Natural killer cell (primary cell): ENCODE results near the gene TTLL6. TPM values are rescaled to one million over a fixed set of nuclear protein-coding genes. Genes with fewer than 3 reads are reported as not detected.
"Not testable (repeated sequence)": the region's sequence is repeated elsewhere in the genome, so short reads cannot be mapped to it uniquely, and the experiment has no call there.

ENCODE experiments used
- ATAC-seq, 3 donors: fragments of 150-1000 bp in 2 of 3; fragments of 200-7000 bp in 1 of 3; cut with Tn5 transposase; 1 replicate in 1 of 3; 2 replicates in 2 of 3; pipeline ENCODE4 v1.10.0; 2021; ENCODE audit warnings: mild to moderate bottlenecking in 2 of 3, moderate library complexity in 2 of 3
- DNase-seq, 2 donors: peaks; one replicate each; pipeline versions ENCODE4 v3.0.0 to v3.0.0-alpha.2; 2013 to 2021; ENCODE audit warnings: mixed read lengths in 1 of 2
- H3K27ac ChIP-seq: one replicate; pipeline ENCODE4 v1.5.1; 2013; ENCODE audit warnings: mild to moderate bottlenecking, low read length
- H3K27me3 ChIP-seq: one replicate; pipeline ENCODE4 v1.6.1; 2013; ENCODE audit warnings: low read length; ENCODE audit not compliant: control insufficient read depth, insufficient read depth
- H3K36me3 ChIP-seq: one replicate; pipeline ENCODE4 v1.6.1; 2013; ENCODE audit warnings: low read length; ENCODE audit not compliant: control insufficient read depth, insufficient read depth
- H3K4me1 ChIP-seq: one replicate; pipeline ENCODE4 v1.6.1; 2013; ENCODE audit warnings: low read length; ENCODE audit not compliant: control insufficient read depth, insufficient read depth
- H3K4me3 ChIP-seq: one replicate; pipeline ENCODE4 v1.5.1; 2013; ENCODE audit warnings: low read length
- H3K9me3 ChIP-seq: one replicate; pipeline ENCODE4 v1.6.1; 2013; ENCODE audit warnings: low read length; ENCODE audit not compliant: control insufficient read depth, insufficient read depth
- H3K27ac Mint-ChIP-seq, 2 donors: one replicate each; pipeline ENCODE4 v1.8.0; 2022; ENCODE audit warnings: mild to moderate bottlenecking in 2 of 2, mixed read lengths in 2 of 2, moderate library complexity in 1 of 2
- H3K27me3 Mint-ChIP-seq, 2 donors: one replicate each; pipeline ENCODE4 v1.8.0; 2022; ENCODE audit warnings: low read depth in 2 of 2, mixed read lengths in 2 of 2
- H3K36me3 Mint-ChIP-seq: one replicate; pipeline ENCODE4 v1.8.0; 2022; ENCODE audit warnings: mixed read lengths
- H3K4me1 Mint-ChIP-seq, 2 donors: one replicate each; pipeline ENCODE4 v1.8.0; 2022; ENCODE audit warnings: mixed read lengths in 2 of 2
- H3K4me3 Mint-ChIP-seq: one replicate; pipeline ENCODE4 v1.8.0; 2022; ENCODE audit warnings: mild to moderate bottlenecking, moderate library complexity, mixed read lengths
- H3K9me3 Mint-ChIP-seq, 2 donors: one replicate each; pipeline ENCODE4 v1.8.0; 2022; ENCODE audit warnings: mixed read lengths in 2 of 2
- WGBS: methylation state at CpG from one replicate; pipeline ENCODE4 v1.1.7; 2013; ENCODE audit warnings: missing lambda C conversion rate; ENCODE audit not compliant: insufficient coverage; 5-methylcytosine and 5-hydroxymethylcytosine counted together
- intact Hi-C: fragments of 100-400 bp; cut with micrococcal nuclease; formaldehyde crosslinking; loops from one replicate; pipeline ENCODE4 v1.14.2; 2022
- total RNA-seq, 4 donors: library from RNA; stranded (reverse); fragments of 120-200 nt in 1 of 4; gene quantifications; one replicate each; pipeline versions ENCODE4 v1.2.3 to v1.2.4, GENCODE V29; 2013 to 2022
- TF ChIP-seq, protein P1 (sequence below): fragments of 200-600 bp; IDR thresholded peaks from one replicate; pipeline ENCODE4 v1.8.0; 2022; ENCODE audit warnings: antibody characterized with exemption

The TTLL6 gene
- total RNA-seq, 3 donors from 2014 or later (not counting 1 experiment from before 2014, with no cell fraction given): not detected

DNA sequence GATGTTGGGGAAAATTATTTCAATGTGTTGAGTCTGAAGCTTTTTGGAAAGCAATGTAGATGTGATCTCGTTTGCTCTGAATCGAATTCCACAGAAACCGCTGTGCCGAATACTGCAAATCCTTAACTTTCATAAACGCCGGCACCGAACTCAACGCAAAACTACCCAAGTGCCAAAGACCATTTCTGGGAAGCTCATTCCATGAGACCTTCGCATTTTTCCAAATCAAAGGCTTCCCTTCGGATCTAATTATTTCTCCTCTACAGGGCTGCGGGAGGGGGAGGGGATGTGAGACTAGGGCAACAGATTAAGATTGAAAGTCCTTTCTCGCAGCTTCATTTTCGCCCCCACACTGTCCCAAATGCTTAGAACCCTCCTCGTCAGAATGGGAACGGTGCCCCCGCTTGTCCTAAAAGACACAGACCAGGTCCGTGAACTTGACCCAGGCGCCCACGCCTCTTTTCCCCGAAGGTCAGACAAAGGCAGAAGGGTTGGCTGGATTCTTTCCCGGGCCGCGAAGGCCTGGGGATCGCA is 98.7 kb downstream of the TTLL6 start:
- Histone ChIP-seq H3K4me3 (no peak overlapping the region), H3K4me1 (peaks cover 29% of the 10 kb centered on the region), H3K9me3 (peaks cover 3% of the 10 kb centered on the region), H3K27me3 (peaks cover 64% of the 10 kb centered on the region), H3K36me3 (no peaks in the 10 kb centered on the region), H3K27ac (no peak overlapping the region)
- no peak for ATAC-seq
- H3K4me3 Mint-ChIP-seq: no peak overlapping the region
- peaks cover 56 to 63% of the 10 kb centered on the region in 2 donors for H3K27me3 Mint-ChIP-seq
- WGBS: 12% methylated on average over 21 of the region's 24 CpGs
- no peak overlapping the region for H3K27ac Mint-ChIP-seq
- H3K4me1 Mint-ChIP-seq: peaks cover 0 to 31% of the 10 kb centered on the region in 2 donors
- intact Hi-C loops: no loop called here
- H3K36me3 Mint-ChIP-seq: no peaks in the 10 kb centered on the region
- no peaks in the 10 kb centered on the region for H3K9me3 Mint-ChIP-seq
- DNase-seq: peak in 1 of 2 donors; percentile 34
- TF ChIP-seq, protein P1, sequence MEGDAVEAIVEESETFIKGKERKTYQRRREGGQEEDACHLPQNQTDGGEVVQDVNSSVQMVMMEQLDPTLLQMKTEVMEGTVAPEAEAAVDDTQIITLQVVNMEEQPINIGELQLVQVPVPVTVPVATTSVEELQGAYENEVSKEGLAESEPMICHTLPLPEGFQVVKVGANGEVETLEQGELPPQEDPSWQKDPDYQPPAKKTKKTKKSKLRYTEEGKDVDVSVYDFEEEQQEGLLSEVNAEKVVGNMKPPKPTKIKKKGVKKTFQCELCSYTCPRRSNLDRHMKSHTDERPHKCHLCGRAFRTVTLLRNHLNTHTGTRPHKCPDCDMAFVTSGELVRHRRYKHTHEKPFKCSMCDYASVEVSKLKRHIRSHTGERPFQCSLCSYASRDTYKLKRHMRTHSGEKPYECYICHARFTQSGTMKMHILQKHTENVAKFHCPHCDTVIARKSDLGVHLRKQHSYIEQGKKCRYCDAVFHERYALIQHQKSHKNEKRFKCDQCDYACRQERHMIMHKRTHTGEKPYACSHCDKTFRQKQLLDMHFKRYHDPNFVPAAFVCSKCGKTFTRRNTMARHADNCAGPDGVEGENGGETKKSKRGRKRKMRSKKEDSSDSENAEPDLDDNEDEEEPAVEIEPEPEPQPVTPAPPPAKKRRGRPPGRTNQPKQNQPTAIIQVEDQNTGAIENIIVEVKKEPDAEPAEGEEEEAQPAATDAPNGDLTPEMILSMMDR: no peak

DNA sequence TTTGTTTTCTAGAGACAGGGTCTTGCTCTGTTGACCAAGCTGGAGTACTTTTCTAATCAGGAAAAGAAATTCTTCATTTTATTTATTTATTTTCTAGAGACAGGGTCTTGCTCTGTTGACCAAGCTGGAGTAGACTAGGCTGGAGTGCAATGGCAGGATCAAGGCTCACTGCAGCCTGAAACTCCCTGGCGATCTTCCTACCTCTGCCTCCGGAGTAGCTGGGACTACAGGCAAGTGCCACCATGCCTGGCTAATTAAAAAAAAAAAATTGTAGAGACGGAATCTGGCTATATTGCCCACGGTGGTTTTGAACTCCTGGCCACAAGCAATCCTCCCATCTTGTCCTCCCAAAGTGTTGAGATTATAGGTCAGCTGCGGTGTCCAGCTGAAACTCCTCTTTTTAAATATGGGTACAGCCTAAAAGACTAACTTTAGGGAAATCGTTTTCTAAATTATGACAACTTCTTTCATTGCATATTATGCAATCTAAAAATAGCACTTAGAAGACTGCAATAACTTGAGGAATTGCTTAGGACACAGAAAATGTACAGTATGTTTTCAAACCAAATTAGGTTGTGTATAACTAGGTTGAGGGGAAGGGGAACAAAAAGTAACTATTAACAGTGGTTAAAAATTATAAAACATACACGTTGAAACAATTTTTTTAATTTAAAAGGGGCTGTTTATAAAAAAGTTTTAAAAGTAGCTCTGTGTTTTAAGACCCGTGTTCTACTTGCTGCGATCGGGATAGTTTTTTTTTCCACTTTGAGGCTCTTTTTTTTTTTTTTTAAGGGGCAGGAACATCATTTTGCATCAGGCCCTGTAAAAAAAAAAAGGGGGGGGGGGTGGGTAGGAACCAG is 99.4 kb downstream of the TTLL6 start:
- no peak overlapping the region for H3K27ac ChIP-seq
- H3K36me3 ChIP-seq: no peaks in the 10 kb centered on the region
- no peak overlapping the region for H3K4me3 ChIP-seq
- DNase-seq (no peak), ATAC-seq (no peak)
- Mint-ChIP-seq H3K9me3 (no peaks in the 10 kb centered on the region), H3K4me1 (peaks cover 0 to 25% of the 10 kb centered on the region in 2 donors), H3K27me3 (peaks cover 52 to 66% of the 10 kb centered on the region in 2 donors), H3K27ac (peak overlapping the region in 1 of 2 donors; percentile 24), H3K36me3 (no peaks in the 10 kb centered on the region), H3K4me3 (peak overlapping the region; percentile 47)
- H3K4me1 ChIP-seq: peaks cover 22% of the 10 kb centered on the region
- intact Hi-C loops: no loop called here
- H3K27me3 ChIP-seq: peaks cover 60% of the 10 kb centered on the region
- H3K9me3 ChIP-seq: peaks cover 3% of the 10 kb centered on the region
- TF ChIP-seq, protein P1: no peak
- WGBS: 12% methylated on average over 6 of the region's 10 CpGs

DNA sequence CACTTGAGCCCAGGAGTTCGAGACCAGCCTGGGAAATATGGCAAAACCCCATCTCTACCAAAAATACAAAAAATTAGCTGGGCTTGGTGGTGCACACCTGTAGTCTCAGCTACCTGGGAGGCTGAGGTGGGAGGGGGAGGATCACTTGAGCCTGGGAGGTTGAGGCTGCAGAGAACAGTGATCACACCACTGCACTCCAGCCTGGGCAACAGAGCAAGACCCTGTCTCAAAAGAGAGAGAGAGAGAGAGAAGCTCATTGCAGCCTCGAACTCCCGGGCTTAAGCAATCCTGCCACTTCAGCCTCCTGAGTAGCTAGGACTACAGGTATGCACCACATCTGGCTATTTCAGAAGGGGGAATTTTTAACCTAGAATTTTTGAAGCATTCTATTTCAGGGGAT is 100.5 kb downstream of the TTLL6 start:
- H3K4me3 Mint-ChIP-seq, H3K36me3 ChIP-seq, DNase-seq, H3K36me3 Mint-ChIP-seq, H3K27ac ChIP-seq, H3K9me3 Mint-ChIP-seq, intact Hi-C loops, H3K9me3 ChIP-seq, ATAC-seq, H3K27ac Mint-ChIP-seq, H3K4me3 ChIP-seq: not testable (repeated sequence)
- Mint-ChIP-seq H3K27me3 (peaks cover 48 to 66% of the 10 kb centered on the region in 2 donors), H3K4me1 (peaks cover 0 to 21% of the 10 kb centered on the region in 2 donors)
- Histone ChIP-seq H3K4me1 (peaks cover 18% of the 10 kb centered on the region), H3K27me3 (peaks cover 49% of the 10 kb centered on the region)
- 95% methylated on average over 3 of the region's 3 CpGs for WGBS
